ENCODE data around the gene TMEM72. TPM values are rescaled to one million over a fixed set of nuclear protein-coding genes. Genes with fewer than 3 reads are reported as not detected.
A peak's percentile ranks its signal among the peaks of the same experiment; 100 is the strongest.

The TMEM72 gene
- total and polyA plus RNA-seq, 2 of the 13 experiments (the other 11 are each of a cell fraction or from before 2014, with no cell fraction given): 0.04 TPM; not detected in 1

DNA sequence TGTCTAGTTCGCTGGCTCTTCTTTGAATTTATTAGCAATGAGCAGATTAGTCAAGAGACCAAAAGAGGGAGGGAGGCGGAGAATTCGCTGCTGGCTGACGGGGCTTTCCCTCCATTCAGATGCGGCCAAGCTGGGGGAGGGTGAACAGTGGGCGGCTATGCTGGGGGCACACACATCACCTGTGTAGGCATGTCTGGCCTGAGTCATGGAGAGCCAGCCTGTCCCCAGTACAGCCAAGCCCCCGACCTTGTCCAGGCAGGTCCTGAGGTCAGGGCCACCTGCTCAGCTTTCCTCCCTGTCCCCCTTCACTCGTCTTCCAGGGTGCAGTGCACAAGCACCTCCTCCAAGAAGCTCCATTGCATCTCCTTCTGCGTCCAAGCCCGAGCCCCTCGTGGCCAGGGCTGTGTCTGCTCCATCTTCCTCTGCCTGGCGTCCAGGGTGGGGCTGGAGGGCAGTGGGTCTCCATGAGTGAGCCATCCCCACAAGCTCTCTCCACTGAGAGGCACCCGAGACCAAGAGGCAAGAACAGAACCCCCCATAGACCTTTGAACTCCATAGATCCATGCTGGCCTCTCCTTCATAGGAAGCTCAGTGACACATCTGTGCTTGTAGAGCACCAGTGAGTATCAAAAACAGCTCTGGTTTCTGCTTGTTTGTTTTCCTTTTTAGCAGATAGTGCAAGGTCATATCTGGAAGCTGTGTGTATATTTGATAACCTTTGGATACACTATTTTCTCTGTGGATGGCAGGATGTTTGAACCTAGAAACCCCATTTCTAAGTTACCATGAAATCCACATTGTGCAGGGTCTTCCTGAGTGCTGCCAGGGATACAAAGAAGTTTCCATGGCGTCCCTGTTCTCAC is 69.4 kb downstream of the TMEM72 start (continued):
- no peak for TF ChIP-seq ZUFSP (CRISPR knock-in tag; IDR thresholded peaks at IDR 0.05; ENCODE audit: borderline replicate concordance)
- TF ChIP-seq, protein P1, sequence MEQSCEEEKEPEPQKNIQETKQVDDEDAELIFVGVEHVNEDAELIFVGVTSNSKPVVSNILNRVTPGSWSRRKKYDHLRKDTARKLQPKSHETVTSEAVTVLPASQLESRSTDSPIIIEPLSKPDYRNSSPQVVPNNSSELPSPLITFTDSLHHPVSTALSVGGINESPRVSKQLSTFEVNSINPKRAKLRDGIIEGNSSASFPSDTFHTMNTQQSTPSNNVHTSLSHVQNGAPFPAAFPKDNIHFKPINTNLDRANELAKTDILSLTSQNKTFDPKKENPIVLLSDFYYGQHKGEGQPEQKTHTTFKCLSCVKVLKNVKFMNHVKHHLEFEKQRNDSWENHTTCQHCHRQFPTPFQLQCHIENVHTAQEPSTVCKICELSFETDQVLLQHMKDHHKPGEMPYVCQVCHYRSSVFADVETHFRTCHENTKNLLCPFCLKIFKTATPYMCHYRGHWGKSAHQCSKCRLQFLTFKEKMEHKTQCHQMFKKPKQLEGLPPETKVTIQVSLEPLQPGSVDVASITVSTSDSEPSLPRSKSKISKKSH (CRISPR knock-in tag; IDR thresholded peaks at IDR 0.05; ENCODE audit: borderline replicate concordance): peak; percentile 48; the same call in 1 of the 2 replicates
- no peak for TF ChIP-seq ZFP62 (CRISPR knock-in tag; IDR thresholded peaks at IDR 0.05)
- TF ChIP-seq MAF1 (CRISPR knock-in tag; IDR thresholded peaks at IDR 0.05; ENCODE audit: borderline replicate concordance): no peak
- 0 out of 2 replicates have a peak, but pooled peaks have one; percentile 49 for TF ChIP-seq ZSCAN9 (CRISPR knock-in tag; IDR thresholded peaks at IDR 0.05; ENCODE audit: borderline replicate concordance)
- 0 out of 2 replicates have a peak, but pooled peaks have one; percentile 51 for TF ChIP-seq EHMT2 (IDR thresholded peaks at IDR 0.05; ENCODE audit: borderline replicate concordance, low read depth, low read length)
- TF ChIP-seq SIX4 (CRISPR knock-in tag; IDR thresholded peaks at IDR 0.05): peak; percentile 90; the same call in 1 of the 2 replicates
- no peak for TF ChIP-seq ZBTB40 (IDR thresholded peaks at IDR 0.05)
- no peak for TF ChIP-seq ZBTB40 (CRISPR knock-in tag; IDR thresholded peaks at IDR 0.05)
- TF ChIP-seq, protein P2, sequence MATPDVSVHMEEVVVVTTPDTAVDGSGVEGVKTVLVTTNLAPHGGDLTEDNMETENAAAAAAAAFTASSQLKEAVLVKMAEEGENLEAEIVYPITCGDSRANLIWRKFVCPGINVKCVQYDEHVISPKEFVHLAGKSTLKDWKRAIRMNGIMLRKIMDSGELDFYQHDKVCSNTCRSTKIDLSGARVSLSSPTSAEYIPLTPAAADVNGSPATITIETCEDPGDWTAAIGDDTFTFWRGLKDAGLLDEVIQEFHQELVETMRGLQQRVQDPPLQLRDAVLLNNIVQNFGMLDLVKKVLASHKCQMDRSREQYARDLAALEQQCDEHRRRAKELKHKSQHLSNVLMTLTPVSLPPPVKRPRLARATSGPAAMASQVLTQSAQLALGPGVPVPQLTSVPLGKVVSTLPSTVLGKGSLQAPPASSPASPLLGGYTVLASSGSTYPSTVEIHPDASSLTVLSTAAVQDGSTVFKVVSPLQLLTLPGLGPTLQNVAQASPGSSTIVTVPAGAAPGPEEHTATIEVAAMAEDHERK (CRISPR knock-in tag; IDR thresholded peaks at IDR 0.05; ENCODE audit: low read depth): no peak
- 0 out of 2 replicates have a peak, but pooled peaks have one; percentile 62 for TF ChIP-seq SP4 (CRISPR knock-in tag; IDR thresholded peaks at IDR 0.05)
- 0 out of 2 replicates have a peak, but pooled peaks have one; percentile 15 for TF ChIP-seq ZZZ3 (CRISPR knock-in tag; IDR thresholded peaks at IDR 0.05; ENCODE audit: borderline replicate concordance)
- no peak for TF ChIP-seq GTF3A (CRISPR knock-in tag; conservative IDR thresholded peaks at IDR 0.05)
- 0 out of 2 replicates have a peak, but pooled peaks have one; percentile 36 for TF ChIP-seq SNAI1 (CRISPR knock-in tag; IDR thresholded peaks at IDR 0.05; ENCODE audit: borderline replicate concordance)
